Spinal cord (tissue), 10 donors: ENCODE results near the gene FHAD1. TPM values are rescaled to one million over a fixed set of nuclear protein-coding genes. Genes with fewer than 3 reads are reported as not detected.

Experiments
- DNase-seq, 6 donors: peaks; one replicate each; pipeline versions ENCODE4 v3.0.0 to v3.0.0-alpha.2; 2013 to 2015; ENCODE audit warnings: low spot score in 6 of 6, low read depth in 4 of 6
- H3K27ac ChIP-seq: one replicate; pipeline ENCODE4 v1.5.1; 2013; ENCODE audit warnings: low read depth, low read length, control low read depth
- H3K27me3 ChIP-seq: one replicate; pipeline ENCODE4 v1.6.1; 2013; ENCODE audit warnings: low read length; ENCODE audit not compliant: control insufficient read depth, insufficient read depth
- H3K36me3 ChIP-seq: one replicate; pipeline ENCODE4 v1.6.1; 2013; ENCODE audit warnings: low read length; ENCODE audit not compliant: control insufficient read depth, insufficient read depth
- H3K4me1 ChIP-seq: one replicate; pipeline ENCODE4 v1.6.1; 2013; ENCODE audit warnings: low read length; ENCODE audit not compliant: control insufficient read depth, insufficient read depth
- H3K4me3 ChIP-seq: one replicate; pipeline ENCODE4 v1.5.1; 2013; ENCODE audit warnings: low read depth, low read length, control low read depth
- H3K9me3 ChIP-seq: one replicate; pipeline ENCODE4 v1.6.1; 2013; ENCODE audit warnings: low read length; ENCODE audit not compliant: control insufficient read depth, insufficient read depth
- WGBS: methylation state at CpG from one replicate; pipeline ENCODE4 v1.1.5; 2013; ENCODE audit warnings: missing lambda C conversion rate; ENCODE audit not compliant: insufficient coverage; 5-methylcytosine and 5-hydroxymethylcytosine counted together
- polyA plus RNA-seq, 2 donors: library from polyadenylated mRNA; unstranded; fragments of 120-200 nt; gene quantifications; one replicate each; pipeline ENCODE4 v1.2.1, GENCODE V29; 2013; ENCODE audit not compliant: insufficient read length in 2 of 2
- total RNA-seq, 2 donors: library from RNA; depleted of rRNA in 1 of 2; stranded (reverse); fragments of 120-200 nt in 1 of 2; fragments of >200 nt in 1 of 2; gene quantifications; one replicate each; pipeline versions ENCODE4 v1.2.3 to v1.2.4, GENCODE V29; 2013 to 2014
- donor health status: healthy.

The FHAD1 gene
- total and polyA plus RNA-seq, 4 donors = 3.1 to 9.9 (median 7.7) TPM

DNA sequence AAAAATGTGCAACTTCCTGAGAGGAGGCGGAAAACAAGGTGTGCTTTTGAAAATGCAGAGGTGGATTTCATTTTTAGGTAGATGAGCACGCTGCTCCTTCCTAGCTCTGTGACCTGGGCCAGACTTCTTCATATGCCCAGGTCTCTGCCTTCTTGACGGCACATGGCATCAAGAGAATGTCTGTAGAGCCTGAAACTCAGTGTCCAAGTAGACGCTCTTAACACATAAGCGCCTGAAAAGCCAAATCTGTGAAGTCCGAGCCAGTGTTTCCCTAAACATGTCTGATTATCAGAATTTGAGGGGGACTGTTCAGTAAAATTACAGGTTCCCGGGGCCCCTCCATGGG lies 25.7 kb downstream of the FHAD1 start:
- no peak overlapping the region for H3K4me3 ChIP-seq
- WGBS = 69% methylated on average over 6 of the region's 7 CpGs

DNA sequence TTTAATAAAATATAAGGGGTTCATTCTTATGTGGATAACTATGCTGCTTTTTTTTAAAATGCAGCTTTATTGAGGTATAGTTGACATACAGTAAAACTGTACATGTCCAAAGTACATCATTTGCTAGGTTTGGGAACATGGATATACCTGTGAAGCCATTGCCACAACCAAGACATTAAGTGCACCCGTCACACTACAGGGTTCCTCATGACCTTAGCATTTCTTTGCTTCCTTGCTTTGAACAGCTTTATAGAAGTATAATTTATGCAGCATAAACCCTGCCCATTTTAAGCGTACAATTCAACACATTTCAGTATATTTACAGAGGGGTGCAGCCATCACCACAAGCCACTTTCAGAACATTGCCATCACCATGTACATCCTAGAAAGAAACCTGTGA lies 26.3 kb downstream of the FHAD1 start:
- Histone ChIP-seq H3K27ac (no peak overlapping the region), H3K4me1 (peaks cover 11% of the 10 kb centered on the region), H3K36me3 (no peaks in the 10 kb centered on the region), H3K9me3 (no peaks in the 10 kb centered on the region), H3K27me3 (no peaks in the 10 kb centered on the region), H3K4me3 (no peak overlapping the region)
- no peak for DNase-seq
- no CpG with 5 or more reads among the region's 2 CpGs for WGBS

More for the DNA sequence above, 25.7 kb downstream of the FHAD1 start:
- Histone ChIP-seq H3K4me1 (peaks cover 11% of the 10 kb centered on the region), H3K36me3 (no peaks in the 10 kb centered on the region), H3K27me3 (no peaks in the 10 kb centered on the region), H3K27ac (no peak overlapping the region), H3K9me3 (no peaks in the 10 kb centered on the region)
- no peak for DNase-seq

DNA sequence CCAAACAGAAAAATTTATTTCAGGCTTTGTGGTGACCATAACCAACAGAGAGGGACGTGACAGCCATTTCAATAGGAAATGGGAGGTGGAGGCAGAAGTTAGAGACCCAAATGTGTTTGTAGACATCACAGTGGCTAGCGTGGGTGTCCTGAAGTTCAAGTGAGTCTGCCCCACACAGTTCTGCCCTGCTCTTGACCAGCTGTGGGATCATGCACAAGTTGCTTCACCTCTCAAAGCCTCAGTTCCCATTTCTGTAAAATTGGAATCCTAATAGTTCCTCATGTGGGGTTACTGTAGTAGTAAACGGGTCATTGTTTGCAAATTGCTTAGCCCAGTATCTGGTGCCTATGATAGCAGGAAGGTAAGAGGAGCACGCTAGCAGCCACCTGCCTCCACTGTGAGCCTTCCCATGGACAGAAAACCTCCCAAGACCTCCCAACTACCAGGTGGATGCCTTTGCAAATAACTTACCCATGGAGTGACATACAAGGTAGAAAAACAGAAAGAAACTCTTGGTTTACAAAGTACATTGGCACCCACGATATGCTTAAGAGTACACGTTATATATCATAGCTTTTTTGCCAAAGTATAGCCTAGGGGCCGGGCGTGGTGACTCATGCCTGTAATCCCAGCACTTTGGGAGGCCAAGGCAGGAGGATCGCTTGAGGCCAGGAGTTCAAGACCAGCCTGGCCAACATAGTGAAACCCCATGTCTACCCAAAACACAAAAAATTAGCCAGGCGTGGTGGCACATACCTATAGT lies 29.1 kb downstream of the FHAD1 start:
- DNase-seq = no peak
- Histone ChIP-seq H3K4me1 (peaks cover 11% of the 10 kb centered on the region), H3K27me3 (no peaks in the 10 kb centered on the region), H3K9me3 (no peaks in the 10 kb centered on the region), H3K4me3 (no peak overlapping the region), H3K36me3 (no peaks in the 10 kb centered on the region), H3K27ac (no peak overlapping the region)
- 95% methylated on average over 8 of the region's 10 CpGs for WGBS

DNA sequence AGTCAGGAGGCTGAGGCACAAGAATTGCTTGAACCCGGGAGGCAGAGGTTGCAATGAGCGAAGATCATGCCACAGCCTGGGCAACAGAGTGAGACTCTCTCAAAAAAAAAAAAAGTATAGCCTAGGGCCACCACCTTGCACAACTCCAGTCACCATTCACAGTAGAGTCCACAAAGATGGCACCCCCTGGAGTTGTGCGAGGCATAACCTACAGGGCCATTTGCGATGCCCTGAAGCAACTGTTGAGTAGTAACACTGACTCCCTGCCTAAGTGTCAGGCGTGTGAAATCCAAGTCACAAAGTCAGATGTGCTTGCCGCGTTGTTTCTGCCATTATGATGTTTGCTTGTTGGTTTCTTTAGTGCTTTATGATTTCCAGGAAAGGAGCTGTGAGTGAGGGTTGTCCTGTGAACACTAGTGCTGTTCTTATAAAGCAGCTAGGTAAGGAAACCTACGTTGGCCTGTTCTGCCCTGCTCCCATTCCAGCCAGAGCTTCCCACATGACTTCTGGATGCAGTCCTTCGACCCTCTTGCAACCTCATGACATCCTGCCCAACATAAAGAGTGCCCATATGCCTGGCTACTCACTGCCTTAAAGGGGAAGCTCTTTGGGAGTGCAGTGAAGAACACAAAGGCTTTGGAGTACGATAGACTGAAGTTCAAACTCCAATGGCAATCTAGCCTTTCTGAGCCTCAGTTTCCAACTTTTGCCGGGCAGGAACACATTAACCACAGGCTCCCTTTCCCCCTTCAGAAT lies 29.8 kb downstream of the FHAD1 start:
- Histone ChIP-seq H3K36me3 (no peaks in the 10 kb centered on the region), H3K27me3 (no peaks in the 10 kb centered on the region), H3K4me1 (peaks cover 11% of the 10 kb centered on the region), H3K27ac (no peak overlapping the region), H3K9me3 (no peaks in the 10 kb centered on the region), H3K4me3 (no peak overlapping the region)
- DNase-seq = no peak
- 92% methylated on average over 10 of the region's 11 CpGs for WGBS

DNA sequence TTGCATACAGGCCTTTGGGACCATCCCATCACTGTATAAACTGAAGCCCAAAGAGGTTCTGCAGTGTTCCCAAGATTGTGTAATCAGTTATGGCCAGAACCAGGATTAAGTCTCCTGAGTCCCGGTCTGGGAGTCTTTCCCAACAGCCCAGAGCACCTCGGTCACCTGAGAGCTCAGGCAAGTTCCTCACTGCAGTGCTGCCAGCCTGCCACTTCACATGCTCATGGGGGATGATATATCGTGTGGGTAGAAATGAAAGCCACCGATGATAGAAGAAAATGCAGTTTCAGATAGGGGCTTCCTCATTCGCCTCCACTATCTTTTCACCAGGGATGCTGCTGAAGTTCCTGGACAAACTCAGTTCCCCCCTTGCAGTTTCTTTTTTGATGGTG lies 30.4 kb downstream of the FHAD1 start:
- no peak for DNase-seq
- 88% methylated on average over 1 of the region's 5 CpGs for WGBS
- Histone ChIP-seq H3K27ac (no peak overlapping the region), H3K36me3 (no peaks in the 10 kb centered on the region), H3K27me3 (no peaks in the 10 kb centered on the region), H3K4me3 (no peak overlapping the region), H3K9me3 (no peaks in the 10 kb centered on the region), H3K4me1 (peaks cover 7% of the 10 kb centered on the region)

DNA sequence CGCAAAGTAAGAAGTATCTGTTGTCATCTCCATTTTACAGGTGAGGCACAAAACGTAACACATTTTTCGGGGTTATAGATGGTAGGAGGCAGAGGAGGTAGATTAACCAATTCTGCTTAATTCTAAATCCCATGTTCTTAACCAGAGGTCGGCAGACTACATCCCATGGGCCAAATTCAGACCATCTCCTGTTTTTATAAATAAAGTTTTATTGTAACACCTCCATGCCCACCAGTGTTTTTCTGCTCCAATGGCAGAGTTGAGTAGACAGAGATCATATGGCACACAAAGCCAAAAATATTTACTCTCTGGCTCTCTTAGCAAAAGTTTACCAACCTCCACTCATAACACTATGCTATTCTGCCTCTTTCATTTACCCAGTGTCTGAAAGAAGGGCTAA lies 30.9 kb downstream of the FHAD1 start:
- Histone ChIP-seq H3K9me3 (no peaks in the 10 kb centered on the region), H3K4me3 (no peak overlapping the region), H3K27ac (no peak overlapping the region), H3K36me3 (no peaks in the 10 kb centered on the region), H3K4me1 (peaks cover 9% of the 10 kb centered on the region), H3K27me3 (no peaks in the 10 kb centered on the region)
- WGBS = no CpG with 5 or more reads among the region's 4 CpGs
- DNase-seq = no peak

DNA sequence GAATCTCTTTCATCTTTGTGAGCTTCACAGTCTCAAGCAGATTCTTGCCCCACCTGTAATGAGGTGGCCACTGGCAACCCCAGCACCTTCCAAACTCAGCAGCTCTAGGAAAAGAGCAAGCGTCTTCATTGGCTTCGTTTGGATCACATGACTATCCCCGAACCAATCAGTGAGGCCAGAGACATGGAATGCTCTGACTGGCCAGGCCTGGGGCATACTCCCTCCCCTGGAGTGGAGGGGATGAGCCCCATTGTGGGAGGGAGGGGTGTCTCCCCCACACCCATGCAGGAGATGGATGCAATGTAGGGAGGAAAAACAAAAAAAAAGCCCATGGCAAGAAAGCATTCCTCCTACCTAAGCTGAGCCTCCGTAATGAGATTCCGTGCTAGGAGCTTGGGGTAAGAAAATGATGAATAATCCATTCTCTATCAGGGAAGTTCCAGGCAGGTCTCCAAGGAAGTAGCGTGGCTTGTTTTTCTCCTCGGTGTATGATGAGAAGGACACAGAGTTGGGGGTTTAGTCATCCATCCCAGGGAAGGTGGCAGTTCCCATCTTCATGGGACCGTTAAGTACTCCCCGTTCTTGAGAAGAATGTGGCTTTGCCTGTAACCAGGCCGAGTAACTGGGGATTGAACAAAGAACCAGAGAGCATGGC lies 32.7 kb downstream of the FHAD1 start:
- Histone ChIP-seq H3K27ac (no peak overlapping the region), H3K9me3 (no peaks in the 10 kb centered on the region), H3K36me3 (no peaks in the 10 kb centered on the region), H3K4me1 (peaks cover 12% of the 10 kb centered on the region), H3K4me3 (no peak overlapping the region), H3K27me3 (no peaks in the 10 kb centered on the region)
- WGBS = 75% methylated on average over 5 of the region's 10 CpGs
- no peak for DNase-seq

DNA sequence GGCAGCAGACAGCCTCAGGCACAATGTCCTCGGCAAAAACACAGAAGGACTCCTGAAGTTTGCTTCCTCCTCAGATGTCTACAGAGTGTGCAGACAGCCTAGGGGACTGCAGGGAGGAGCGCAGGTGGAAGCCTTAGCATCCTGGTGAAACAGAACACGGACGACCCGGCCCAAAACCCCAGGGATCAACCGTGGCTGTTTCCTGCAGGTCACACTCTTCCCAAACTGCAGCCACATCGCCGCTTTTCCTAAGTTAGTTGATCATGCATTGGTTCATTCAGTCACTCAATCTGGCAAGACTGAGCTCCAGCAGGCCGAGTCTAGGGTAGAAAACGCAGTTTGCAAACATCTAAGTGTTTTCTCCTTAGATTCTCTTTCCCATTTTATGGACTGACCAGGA lies 33.4 kb downstream of the FHAD1 start:
- Histone ChIP-seq H3K4me3 (no peak overlapping the region), H3K9me3 (no peaks in the 10 kb centered on the region), H3K27ac (no peak overlapping the region), H3K27me3 (no peaks in the 10 kb centered on the region), H3K4me1 (peaks cover 6% of the 10 kb centered on the region), H3K36me3 (no peaks in the 10 kb centered on the region)
- DNase-seq = no peak
- 91% methylated on average over 7 of the region's 10 CpGs for WGBS

DNA sequence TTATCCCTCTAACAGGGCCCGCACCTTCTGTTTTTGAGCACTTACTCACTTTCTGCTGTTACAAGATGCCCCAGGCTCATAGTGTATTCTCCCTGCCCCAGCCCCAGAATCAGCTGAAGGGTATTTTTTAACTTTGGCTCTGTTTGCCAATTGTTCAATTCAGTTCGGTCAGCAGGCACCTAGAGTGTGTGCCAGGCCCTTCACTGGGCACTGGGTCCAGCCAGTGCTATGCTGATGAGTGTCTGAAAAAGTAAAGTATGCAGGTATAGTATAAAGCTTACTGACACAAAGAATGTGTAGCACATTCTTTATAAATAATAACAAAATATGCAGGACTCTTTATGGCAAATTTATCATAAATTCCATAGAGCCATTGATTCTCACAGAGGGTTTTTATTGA lies 35.0 kb downstream of the FHAD1 start:
- Histone ChIP-seq H3K9me3 (no peaks in the 10 kb centered on the region), H3K4me3 (no peak overlapping the region), H3K27me3 (no peaks in the 10 kb centered on the region), H3K4me1 (peaks cover 5% of the 10 kb centered on the region), H3K36me3 (no peaks in the 10 kb centered on the region), H3K27ac (no peak overlapping the region)
- DNase-seq = no peak
- 50% methylated on average over 1 of the region's 2 CpGs for WGBS
